Activated effector memory CD4-positive, alpha-beta T cell treated with anti-CD3 and anti-CD28 coated beads, Interleukin-2, amount 50 U/mL, for 16 hours (primary cell): ENCODE results near the gene LRRC47.
A peak's percentile ranks its signal among the peaks of the same experiment; 100 is the strongest.
"Not testable (repeated sequence)": the region's sequence is repeated elsewhere in the genome, so short reads cannot be mapped to it uniquely, and the experiment has no call there.

Experiments
- DNase-seq: peaks from one replicate; pipeline ENCODE4 v3.0.0-alpha.2; 2020

LRRC47 gene

GRCh38 chr1:3771108-3772026 lies 24.9 kb downstream of the LRRC47 start:
- DNase-seq: no peak

GRCh38 chr1:3770047-3770765 lies 26.1 kb downstream of the LRRC47 start:
- DNase-seq: no peak

- no peak for DNase-seq
Measured at GRCh38 chr1:3768811-3769390, 27.4 kb downstream of the LRRC47 start.

- no peak for DNase-seq
Measured at GRCh38 chr1:3767328-3767925, 28.9 kb downstream of the LRRC47 start.

- DNase-seq: no peak
Measured at GRCh38 chr1:3763351-3764125, 32.8 kb downstream of the LRRC47 start.

- DNase-seq: no peak
Measured at GRCh38 chr1:3762873-3763228, 33.4 kb downstream of the LRRC47 start.

GRCh38 chr1:3762151-3762872 lies 34.0 kb downstream of the LRRC47 start:
- DNase-seq: no peak

- no peak for DNase-seq
Measured at GRCh38 chr1:3761296-3762010, 34.8 kb downstream of the LRRC47 start.

- DNase-seq: no peak
Measured at GRCh38 chr1:3759796-3760195, 36.5 kb downstream of the LRRC47 start.

- no peak for DNase-seq
Measured at GRCh38 chr1:3759164-3759563, 37.1 kb downstream of the LRRC47 start.

- DNase-seq: no peak
Measured at GRCh38 chr1:3756394-3756793, 39.9 kb downstream of the LRRC47 start.

GRCh38 chr1:3753656-3754454 lies 42.4 kb downstream of the LRRC47 start:
- no peak for DNase-seq

GRCh38 chr1:3752400-3752945 lies 43.8 kb downstream of the LRRC47 start, which contains the start of gene CCDC27:
Gene CCDC27, plus strand, starts transcription at chr1:3752450. Its CDS starts 32 bp downstream, at chr1:3752482.
- DNase-seq: no peak

- no peak for DNase-seq
Measured at GRCh38 chr1:3750741-3751140, 45.6 kb downstream of the LRRC47 start.

- DNase-seq: no peak
Measured at GRCh38 chr1:3749512-3749911, 46.8 kb downstream of the LRRC47 start.

- DNase-seq: not testable (repeated sequence)
Measured at GRCh38 chr1:3748316-3748900, 47.9 kb downstream of the LRRC47 start.

GRCh38 chr1:3747903-3748302 lies 48.4 kb downstream of the LRRC47 start:
- no peak for DNase-seq

- no peak for DNase-seq
Measured at GRCh38 chr1:3747522-3747848, 48.8 kb downstream of the LRRC47 start.

GRCh38 chr1:3746830-3747521 lies 49.3 kb downstream of the LRRC47 start:
- DNase-seq: peak; percentile 95
